Omental fat pad (tissue), 4 donors: ENCODE results near the gene CNST. TPM values are rescaled to one million over a fixed set of nuclear protein-coding genes. Genes with fewer than 3 reads are reported as not detected.

Experiments used
- ATAC-seq: fragments of 150-250 bp; one replicate; pipeline ENCODE4 v1.9.1; 2016; ENCODE audit warnings: mild to moderate bottlenecking, moderate library complexity; ENCODE audit not compliant: low FRiP score
- DNase-seq: peaks from one replicate; pipeline ENCODE4 v3.0.0-alpha.2; 2019; ENCODE audit warnings: low spot score
- total RNA-seq, 4 donors: library from RNA; depleted of rRNA; stranded (reverse); fragments of >200 nt; gene quantifications; one replicate each; pipeline ENCODE4 v1.1.0, GENCODE V29; 2016
- TF ChIP-seq, protein P1 (sequence below), 3 donors: fragments of 450-650 bp; IDR thresholded peaks; one replicate each; pipeline ENCODE4 v1.5.1; 2016 to 2017; ENCODE audit warnings: antibody characterized with exemption in 3 of 3, mild to moderate bottlenecking in 3 of 3, moderate library complexity in 2 of 3

The CNST gene
- total RNA-seq, 4 donors from 2014 or later = 23.0 to 35.3 (median 33.4) TPM

DNA sequence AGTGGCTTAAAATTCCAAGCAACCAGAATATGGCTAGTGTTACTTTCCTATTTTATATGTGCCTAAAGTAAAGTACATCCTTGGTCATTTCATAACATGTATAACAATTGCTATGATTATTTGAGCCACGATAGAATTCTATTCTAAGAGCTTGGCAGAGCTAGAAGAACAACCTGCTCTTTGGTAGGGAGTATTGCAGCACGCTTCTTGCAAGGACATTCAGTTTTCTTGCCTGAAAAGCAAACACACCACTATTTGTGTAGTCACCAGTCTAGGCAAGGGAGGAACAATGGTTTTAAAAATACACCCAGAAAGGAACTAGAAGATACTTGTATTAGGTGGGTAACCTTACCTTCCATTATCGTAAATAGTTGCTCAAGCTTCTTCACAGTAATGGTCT is 51.5 kb downstream of the CNST start:
- DNase-seq (no peak), ATAC-seq (no peak)
- TF ChIP-seq, protein P1, sequence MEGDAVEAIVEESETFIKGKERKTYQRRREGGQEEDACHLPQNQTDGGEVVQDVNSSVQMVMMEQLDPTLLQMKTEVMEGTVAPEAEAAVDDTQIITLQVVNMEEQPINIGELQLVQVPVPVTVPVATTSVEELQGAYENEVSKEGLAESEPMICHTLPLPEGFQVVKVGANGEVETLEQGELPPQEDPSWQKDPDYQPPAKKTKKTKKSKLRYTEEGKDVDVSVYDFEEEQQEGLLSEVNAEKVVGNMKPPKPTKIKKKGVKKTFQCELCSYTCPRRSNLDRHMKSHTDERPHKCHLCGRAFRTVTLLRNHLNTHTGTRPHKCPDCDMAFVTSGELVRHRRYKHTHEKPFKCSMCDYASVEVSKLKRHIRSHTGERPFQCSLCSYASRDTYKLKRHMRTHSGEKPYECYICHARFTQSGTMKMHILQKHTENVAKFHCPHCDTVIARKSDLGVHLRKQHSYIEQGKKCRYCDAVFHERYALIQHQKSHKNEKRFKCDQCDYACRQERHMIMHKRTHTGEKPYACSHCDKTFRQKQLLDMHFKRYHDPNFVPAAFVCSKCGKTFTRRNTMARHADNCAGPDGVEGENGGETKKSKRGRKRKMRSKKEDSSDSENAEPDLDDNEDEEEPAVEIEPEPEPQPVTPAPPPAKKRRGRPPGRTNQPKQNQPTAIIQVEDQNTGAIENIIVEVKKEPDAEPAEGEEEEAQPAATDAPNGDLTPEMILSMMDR (IDR thresholded peaks at IDR 0.05) = no peak

DNA sequence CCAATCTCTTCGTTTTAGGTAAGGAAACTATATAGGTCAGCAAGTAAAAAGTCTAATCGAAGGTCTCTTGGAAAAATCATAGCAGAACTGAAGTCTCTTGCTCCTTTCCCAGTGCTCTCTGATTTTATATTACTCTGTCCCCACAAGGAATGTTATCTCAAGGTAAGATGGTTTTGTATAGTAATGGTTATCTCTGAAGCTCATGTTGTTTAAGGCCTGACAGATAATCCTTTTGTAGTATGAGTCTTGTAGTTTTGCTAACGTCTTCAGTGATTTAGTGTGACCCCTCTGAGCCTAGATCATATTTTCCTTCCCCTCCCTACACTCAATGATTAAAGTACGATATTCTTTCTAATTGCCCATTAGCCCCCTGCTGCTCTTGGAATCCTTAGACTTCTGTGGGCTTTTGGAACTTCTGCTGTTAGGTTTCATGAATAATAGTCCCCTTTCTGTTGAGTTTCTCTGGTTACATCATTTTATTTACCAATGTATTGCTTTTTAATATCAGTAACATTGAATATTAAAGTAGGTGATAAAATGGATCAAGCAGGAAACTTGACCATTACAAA is 52.1 kb downstream of the CNST start:
- ATAC-seq (no peak), DNase-seq (no peak)
- TF ChIP-seq, protein P1 (IDR thresholded peaks at IDR 0.05) = no peak

DNA sequence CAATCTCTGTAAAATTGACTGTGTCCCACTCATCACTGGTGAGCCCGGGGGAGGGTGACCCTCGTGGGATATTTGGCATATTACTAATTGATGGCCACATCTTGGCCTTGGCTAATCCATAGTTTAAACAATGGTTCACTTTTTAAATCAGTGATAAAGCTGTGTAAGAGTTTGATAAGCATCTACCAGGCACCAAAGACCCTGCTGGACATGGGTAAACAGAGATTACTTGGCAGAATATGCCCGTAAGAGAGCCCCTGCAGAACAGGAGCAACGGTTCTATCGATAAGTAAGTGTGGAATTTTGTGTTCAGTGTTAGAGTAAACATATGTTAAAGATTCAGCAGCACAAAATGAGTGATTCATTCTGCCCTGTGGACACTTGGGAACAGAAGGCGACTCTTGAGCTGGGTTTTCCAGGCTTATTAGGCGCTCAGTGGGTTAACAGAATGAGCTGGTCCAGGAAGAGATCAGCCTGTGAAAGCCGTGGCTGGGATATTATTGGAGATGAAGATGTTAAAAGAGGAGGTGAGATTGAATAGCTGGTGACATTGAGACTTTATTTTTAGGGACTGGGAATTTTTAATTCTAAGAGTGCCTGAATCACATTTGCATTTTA is 55.9 kb downstream of the CNST start:
- DNase-seq = no peak
- TF ChIP-seq, protein P1 (IDR thresholded peaks at IDR 0.05) = no peak
- ATAC-seq = no peak

DNA sequence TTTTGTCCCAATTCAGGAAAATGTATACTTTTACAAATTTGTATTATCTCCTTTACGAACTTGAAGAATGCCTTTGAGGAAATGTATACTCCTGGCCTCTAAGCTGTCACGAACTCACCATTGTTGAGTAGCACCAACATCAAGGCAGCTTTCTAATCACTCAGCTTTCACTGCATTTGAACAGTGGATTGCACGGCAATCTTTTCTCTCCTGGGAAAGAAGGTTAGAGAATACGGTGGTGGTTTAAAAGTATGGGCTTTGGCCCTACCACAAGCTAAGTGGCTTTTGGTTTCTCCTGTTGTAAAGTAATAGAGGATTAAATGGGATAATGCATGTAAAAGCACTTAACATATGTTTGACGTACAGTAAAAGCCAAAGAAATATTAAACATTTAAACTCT is 57.8 kb downstream of the CNST start:
- TF ChIP-seq, protein P1 (IDR thresholded peaks at IDR 0.05) = no peak
- no peak for ATAC-seq

DNA sequence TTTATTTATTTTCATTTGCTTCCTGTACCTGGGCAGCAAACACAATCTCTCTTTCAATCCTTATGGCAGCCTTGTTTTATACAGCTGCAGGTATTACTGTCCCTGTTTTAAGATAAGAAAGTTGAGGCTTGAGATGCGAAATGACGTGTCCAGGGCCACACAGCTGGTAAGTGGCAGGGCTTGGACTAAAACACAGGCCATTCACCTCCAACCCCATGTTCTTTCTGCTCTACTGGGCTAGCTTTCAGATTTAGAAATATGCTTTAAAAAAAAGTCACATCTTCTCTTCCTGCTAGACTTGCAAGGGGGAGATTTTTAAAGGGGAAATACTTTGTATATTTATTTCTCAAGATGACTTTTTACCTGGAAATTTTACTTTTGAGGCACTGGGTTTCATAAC is 62.8 kb downstream of the CNST start:
- DNase-seq (no peak), ATAC-seq (no peak)
- TF ChIP-seq, protein P1 (IDR thresholded peaks at IDR 0.05) = no peak

More for the DNA sequence above, 57.8 kb downstream of the CNST start:
- no peak for DNase-seq

DNA sequence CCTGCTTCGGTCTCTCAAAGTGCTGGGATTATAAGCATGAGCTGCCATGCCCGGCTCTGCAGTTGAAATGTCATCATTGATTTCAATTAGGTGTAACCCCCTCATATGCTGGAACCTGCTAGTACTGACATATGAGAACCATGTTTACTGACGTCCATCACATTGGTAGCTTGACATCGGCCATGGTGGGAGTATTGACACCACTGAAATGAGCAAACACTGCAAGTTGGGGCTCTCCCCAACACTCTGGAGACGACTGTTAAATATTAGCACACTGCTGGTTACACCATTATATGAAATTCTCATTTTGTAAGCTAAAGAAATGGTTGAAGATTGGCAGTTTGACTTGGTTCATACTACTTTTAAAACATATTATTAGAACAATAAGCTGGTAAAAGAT is 63.7 kb downstream of the CNST start:
- TF ChIP-seq, protein P1 (IDR thresholded peaks at IDR 0.05) = no peak
- ATAC-seq = no peak
- DNase-seq = no peak

DNA sequence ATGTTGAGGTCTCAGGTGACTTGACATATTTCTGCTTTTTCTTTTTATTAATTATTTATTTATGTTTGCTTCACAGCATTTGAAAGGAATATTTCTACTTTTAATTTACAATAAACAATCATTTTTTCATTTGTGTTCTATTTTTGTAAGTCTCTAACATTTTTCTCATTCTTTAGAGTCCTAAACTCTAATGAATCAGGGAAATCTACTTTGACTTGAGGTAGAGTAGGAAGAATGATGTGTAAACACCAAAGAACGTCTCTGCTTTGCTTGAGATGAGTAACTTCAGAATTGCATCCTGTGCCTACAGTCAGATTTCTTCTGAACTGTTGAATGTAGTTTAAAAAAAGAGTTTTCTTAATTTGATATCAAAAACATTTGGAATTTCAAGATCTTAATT is 65.2 kb downstream of the CNST start:
- DNase-seq (no peak), ATAC-seq (no peak)

More for the DNA sequence above, 65.2 kb downstream of the CNST start:
- TF ChIP-seq, protein P1 (IDR thresholded peaks at IDR 0.05) = no peak
